Mesenchymal stem cell (in vitro differentiated cells and primary cell): ENCODE data around the gene CBLN4.

ENCODE experiments used
- DNase-seq: peaks from one replicate; pipeline ENCODE4 v3.0.0-alpha.2; 2013
- H2AFZ ChIP-seq: one replicate; pipeline ENCODE4 v1.6.1; 2013; ENCODE audit warnings: low read depth, mild to moderate bottlenecking, control low read depth, inconsistent platforms, low read length, moderate library complexity
- H2AK5ac ChIP-seq: 2 replicates; pipeline ENCODE4 v1.6.1; 2013; ENCODE audit warnings: low read length, moderate library complexity, mild to moderate bottlenecking, inconsistent platforms; ENCODE audit not compliant: severe bottlenecking
- H2BK120ac ChIP-seq: one replicate; pipeline ENCODE4 v1.6.1; 2013; ENCODE audit warnings: low read depth, mild to moderate bottlenecking, inconsistent platforms, low read length, moderate library complexity
- H2BK12ac ChIP-seq, 2 experiments: one replicate each; pipeline ENCODE4 v1.6.1; 2013; ENCODE audit warnings: inconsistent platforms in 2 of 2, low read length in 2 of 2, mild to moderate bottlenecking in 2 of 2, moderate library complexity in 2 of 2, control low read depth in 1 of 2
- H2BK15ac ChIP-seq: one replicate; pipeline ENCODE4 v1.6.1; 2013; ENCODE audit warnings: mild to moderate bottlenecking, low read depth, inconsistent platforms; ENCODE audit not compliant: poor library complexity, severe bottlenecking
- H2BK5ac ChIP-seq: 2 replicates; pipeline ENCODE4 v1.6.1; 2013; ENCODE audit warnings: low read depth, mild to moderate bottlenecking, low read length, control low read depth, inconsistent platforms; ENCODE audit not compliant: poor library complexity, severe bottlenecking
- H3K14ac ChIP-seq, 2 experiments: one replicate each; pipeline ENCODE4 v1.6.1; 2013; ENCODE audit warnings: inconsistent platforms in 2 of 2, low read length in 2 of 2, control low read depth in 1 of 2, mild to moderate bottlenecking in 1 of 2, moderate library complexity in 1 of 2
- H3K18ac ChIP-seq, 2 experiments: one replicate each; pipeline ENCODE4 v1.6.1; 2013; ENCODE audit warnings: inconsistent platforms in 2 of 2, low read length in 2 of 2, control low read depth in 1 of 2, low read depth in 1 of 2, mild to moderate bottlenecking in 1 of 2
- H3K23ac ChIP-seq, 2 experiments: one replicate each; pipeline ENCODE4 v1.6.1; 2013; ENCODE audit warnings: inconsistent platforms in 2 of 2, low read length in 2 of 2, mild to moderate bottlenecking in 2 of 2, moderate library complexity in 2 of 2, control low read depth in 1 of 2
- H3K27ac ChIP-seq: 2 replicates; pipeline ENCODE4 v1.5.1; 2013; ENCODE audit warnings: mild to moderate bottlenecking, moderate library complexity, low read length, control low read depth, inconsistent platforms; ENCODE audit not compliant: poor library complexity, severe bottlenecking
- H3K27me3 ChIP-seq, 2 experiments: 2 replicates each; pipeline versions ENCODE4 v1.6.1 to v1.7.0; 2013; ENCODE audit warnings: low read length in 2 of 2, mild to moderate bottlenecking in 2 of 2, moderate library complexity in 2 of 2, control low read depth in 1 of 2, inconsistent platforms in 1 of 2; ENCODE audit not compliant: control insufficient read depth in 1 of 2, insufficient read depth in 1 of 2
- H3K36me3 ChIP-seq, 2 experiments: 2 replicates each; pipeline versions ENCODE4 v1.6.1 to v1.7.0; 2013; ENCODE audit warnings: low read length in 2 of 2, control low read depth in 1 of 2, inconsistent platforms in 1 of 2, low read depth in 1 of 2, mild to moderate bottlenecking in 1 of 2; ENCODE audit not compliant: insufficient read depth in 2 of 2, control insufficient read depth in 1 of 2
- H3K4ac ChIP-seq, 2 experiments: one replicate each; pipeline ENCODE4 v1.6.1; 2013; ENCODE audit warnings: inconsistent platforms in 2 of 2, low read length in 2 of 2, mild to moderate bottlenecking in 2 of 2, moderate library complexity in 2 of 2, control low read depth in 1 of 2, low read depth in 1 of 2
- H3K4me1 ChIP-seq: 2 replicates; pipeline ENCODE4 v1.6.1; 2013; ENCODE audit warnings: low read depth, low read length, control low read depth; ENCODE audit not compliant: control insufficient read depth, insufficient read depth
- H3K4me2 ChIP-seq: 2 replicates; pipeline ENCODE4 v1.6.1; 2013; ENCODE audit warnings: low read length, mild to moderate bottlenecking, inconsistent platforms; ENCODE audit not compliant: poor library complexity, severe bottlenecking
- H3K4me3 ChIP-seq, 2 experiments: 2 replicates each; pipeline versions ENCODE4 v1.5.1 to v1.7.0; 2013; ENCODE audit warnings: low read length in 2 of 2, mild to moderate bottlenecking in 2 of 2, control low read depth in 1 of 2, low read depth in 1 of 2; ENCODE audit not compliant: insufficient read depth in 1 of 2
- H3K79me1 ChIP-seq: replicated peaks from 2 replicates; pipeline ENCODE4 v1.6.1; 2013; ENCODE audit warnings: mild to moderate bottlenecking, control low read depth, low read length, inconsistent platforms; ENCODE audit not compliant: poor library complexity, severe bottlenecking
- H3K9ac ChIP-seq: 2 replicates; pipeline ENCODE4 v1.7.0; 2013; ENCODE audit warnings: mild to moderate bottlenecking, low read length, moderate library complexity
- H3K9me3 ChIP-seq: 2 replicates; pipeline ENCODE4 v1.7.0; 2013; ENCODE audit warnings: mild to moderate bottlenecking, low read length; ENCODE audit not compliant: control insufficient read depth
- H4K8ac ChIP-seq: one replicate; pipeline ENCODE4 v1.6.1; 2013; ENCODE audit warnings: inconsistent platforms, mild to moderate bottlenecking, low read length, moderate library complexity
- H4K91ac ChIP-seq: one replicate; pipeline ENCODE4 v1.6.1; 2013; ENCODE audit warnings: mild to moderate bottlenecking, low read length, inconsistent platforms
- WGBS: methylation state at CpG from one replicate; pipeline ENCODE4 v1.1.7; 2013; ENCODE audit warnings: mixed read lengths; 5-methylcytosine and 5-hydroxymethylcytosine counted together

Gene CBLN4

DNA sequence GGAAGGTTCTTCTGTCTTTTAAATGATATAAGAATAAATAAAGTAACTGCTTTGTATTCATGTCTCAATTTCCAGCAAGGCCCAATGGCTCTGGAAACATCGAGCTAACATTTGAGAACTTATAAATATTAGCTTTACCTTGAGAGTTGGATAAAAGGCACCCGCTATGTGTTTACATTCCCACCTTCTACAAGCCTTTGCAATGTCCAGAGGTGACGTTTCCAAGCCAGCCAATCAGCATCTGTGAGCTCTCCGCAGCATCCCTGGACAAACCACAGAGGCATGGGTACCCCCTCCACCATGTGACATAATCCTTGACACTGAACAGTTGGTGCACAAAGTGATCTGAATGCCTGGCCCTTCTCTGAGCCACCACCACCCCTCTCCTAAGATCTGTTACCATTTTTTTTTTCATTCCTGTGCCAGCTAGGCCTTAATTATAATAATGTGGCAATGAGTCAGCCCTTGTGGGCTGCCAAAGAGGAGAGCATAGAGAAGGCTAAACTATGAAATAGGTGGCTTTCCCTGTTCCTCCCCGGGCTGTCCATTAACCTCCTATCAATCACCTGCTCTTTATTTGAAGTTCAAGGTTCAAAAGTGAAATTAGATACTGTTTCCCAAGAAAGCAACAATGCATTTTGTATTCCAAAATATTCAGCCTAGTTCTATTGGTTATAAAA, 4.1 kb downstream of the CBLN4 start:
- no peak overlapping the region for H3K4me3 ChIP-seq

DNA sequence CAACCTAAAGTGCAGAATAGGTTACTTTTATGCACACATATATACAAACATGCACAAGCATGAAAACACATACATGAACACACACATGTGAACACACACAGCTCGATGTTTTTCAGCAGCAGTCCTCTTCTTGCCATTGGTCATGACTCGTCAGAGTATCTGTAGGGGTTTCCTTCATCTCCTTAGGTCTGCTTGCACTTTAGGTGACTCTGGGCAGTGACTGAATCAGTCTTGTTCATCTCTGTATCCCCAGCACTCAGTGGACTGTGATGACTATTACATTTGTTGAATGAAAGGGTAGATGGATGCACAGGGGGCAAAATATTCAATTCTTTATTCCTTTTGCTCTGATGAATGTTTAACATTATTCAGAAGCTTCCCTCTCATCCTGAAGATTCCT, 26.8 kb downstream of the CBLN4 start:
- Histone ChIP-seq H3K9me3 (no peaks in the 10 kb centered on the region), H3K4me3 (no peak overlapping the region), H4K91ac (no peak overlapping the region), H3K4me2 (no peak overlapping the region), H3K27me3 (no peaks in the 10 kb centered on the region), H2BK15ac (no peak overlapping the region), H2BK12ac (no peak overlapping the region), H3K14ac (no peak overlapping the region), H2BK5ac (no peak overlapping the region), H2BK120ac (no peak overlapping the region), H3K36me3 (no peaks in the 10 kb centered on the region), H3K23ac (no peak overlapping the region), H3K9ac (no peak overlapping the region), H3K4me1 (no peaks in the 10 kb centered on the region), H3K18ac (no peak overlapping the region), H2AFZ (no peak overlapping the region), H3K27ac (no peak overlapping the region), H4K8ac (no peak overlapping the region), H3K4ac (no peak overlapping the region), H3K79me1 (no peaks in the 10 kb centered on the region), H2AK5ac (no peak overlapping the region)
- 44% methylated on average over 2 of the region's 2 CpGs for WGBS
- DNase-seq = no peak

More for the DNA sequence above, 4.1 kb downstream of the CBLN4 start:
- no peak overlapping the region for H2AFZ ChIP-seq
- no peak overlapping the region for H2AK5ac ChIP-seq
- no peaks in the 10 kb centered on the region for H3K4me1 ChIP-seq
- H3K14ac ChIP-seq = no peak overlapping the region
- no peak overlapping the region for H4K91ac ChIP-seq
- no peak overlapping the region for H3K18ac ChIP-seq
- peaks cover 0 to 29% of the 10 kb centered on the region in 2 experiments for H3K27me3 ChIP-seq
- no peak overlapping the region for H3K4me2 ChIP-seq
- no peak overlapping the region for H4K8ac ChIP-seq
- no peaks in the 10 kb centered on the region for H3K79me1 ChIP-seq
- H3K27ac ChIP-seq = no peak overlapping the region
- H2BK12ac ChIP-seq = no peak overlapping the region
- DNase-seq = no peak
- no peaks in the 10 kb centered on the region for H3K9me3 ChIP-seq
- H2BK15ac ChIP-seq = no peak overlapping the region
- no peaks in the 10 kb centered on the region for H3K36me3 ChIP-seq
- H3K23ac ChIP-seq = no peak overlapping the region
- no peak overlapping the region for H2BK120ac ChIP-seq
- no peak overlapping the region for H3K9ac ChIP-seq
- H2BK5ac ChIP-seq = no peak overlapping the region
- no peak overlapping the region for H3K4ac ChIP-seq
- WGBS = 48% methylated on average over 4 of the region's 5 CpGs

DNA sequence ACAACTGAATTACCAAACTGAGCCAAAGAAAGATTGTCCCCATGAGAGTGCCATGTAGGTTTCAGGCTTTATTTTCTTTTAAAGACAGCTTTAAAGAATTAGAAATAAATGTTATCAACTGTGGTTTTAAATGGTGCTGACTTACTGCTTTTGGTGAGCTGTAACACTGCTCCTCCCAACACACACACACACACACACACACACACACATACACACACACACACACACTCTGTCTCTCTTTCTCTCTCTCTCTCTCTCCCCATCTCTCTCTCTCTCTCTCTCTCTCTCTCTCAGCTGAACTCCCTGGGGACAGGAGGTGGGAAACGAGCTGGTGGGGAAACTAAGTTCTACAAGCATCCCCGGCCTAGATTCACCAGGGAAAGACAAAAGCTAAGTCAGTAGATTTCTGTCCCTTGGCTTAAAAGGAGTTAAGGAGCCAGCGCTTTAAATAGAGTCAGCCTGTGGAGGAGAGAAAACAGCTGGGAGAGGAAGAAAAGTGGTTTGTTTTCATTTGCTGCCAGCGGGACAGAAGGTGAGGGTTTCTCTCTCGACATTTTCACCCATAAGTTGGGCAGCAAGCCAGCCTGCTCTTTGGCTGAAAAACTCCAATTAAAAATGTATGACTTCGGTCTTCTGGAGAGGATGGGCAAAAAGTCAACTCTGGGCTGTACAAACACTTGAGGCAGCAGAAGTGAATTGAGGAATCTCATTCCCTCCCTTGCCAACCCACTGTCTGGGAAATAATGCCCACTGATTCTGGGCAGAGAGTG, 27.4 kb downstream of the CBLN4 start:
- no peak overlapping the region for H4K8ac ChIP-seq
- no peak overlapping the region for H3K27ac ChIP-seq
- no peak overlapping the region for H3K4ac ChIP-seq
- no peak overlapping the region for H2AFZ ChIP-seq
- no peaks in the 10 kb centered on the region for H3K79me1 ChIP-seq
- H2BK12ac ChIP-seq = no peak overlapping the region
- WGBS = 52% methylated on average over 6 of the region's 6 CpGs
- no peak overlapping the region for H3K14ac ChIP-seq
- H2BK15ac ChIP-seq = no peak overlapping the region
- H3K23ac ChIP-seq = no peak overlapping the region
- H3K9ac ChIP-seq = no peak overlapping the region
- H4K91ac ChIP-seq = no peak overlapping the region
- no peaks in the 10 kb centered on the region for H3K36me3 ChIP-seq
- H3K18ac ChIP-seq = no peak overlapping the region
- no peak overlapping the region for H3K4me3 ChIP-seq
- no peak overlapping the region for H2BK120ac ChIP-seq
- no peak for DNase-seq
- no peak overlapping the region for H2AK5ac ChIP-seq
- no peaks in the 10 kb centered on the region for H3K4me1 ChIP-seq
- H2BK5ac ChIP-seq = no peak overlapping the region
- no peaks in the 10 kb centered on the region for H3K9me3 ChIP-seq
- H3K27me3 ChIP-seq = no peaks in the 10 kb centered on the region
- no peak overlapping the region for H3K4me2 ChIP-seq

DNA sequence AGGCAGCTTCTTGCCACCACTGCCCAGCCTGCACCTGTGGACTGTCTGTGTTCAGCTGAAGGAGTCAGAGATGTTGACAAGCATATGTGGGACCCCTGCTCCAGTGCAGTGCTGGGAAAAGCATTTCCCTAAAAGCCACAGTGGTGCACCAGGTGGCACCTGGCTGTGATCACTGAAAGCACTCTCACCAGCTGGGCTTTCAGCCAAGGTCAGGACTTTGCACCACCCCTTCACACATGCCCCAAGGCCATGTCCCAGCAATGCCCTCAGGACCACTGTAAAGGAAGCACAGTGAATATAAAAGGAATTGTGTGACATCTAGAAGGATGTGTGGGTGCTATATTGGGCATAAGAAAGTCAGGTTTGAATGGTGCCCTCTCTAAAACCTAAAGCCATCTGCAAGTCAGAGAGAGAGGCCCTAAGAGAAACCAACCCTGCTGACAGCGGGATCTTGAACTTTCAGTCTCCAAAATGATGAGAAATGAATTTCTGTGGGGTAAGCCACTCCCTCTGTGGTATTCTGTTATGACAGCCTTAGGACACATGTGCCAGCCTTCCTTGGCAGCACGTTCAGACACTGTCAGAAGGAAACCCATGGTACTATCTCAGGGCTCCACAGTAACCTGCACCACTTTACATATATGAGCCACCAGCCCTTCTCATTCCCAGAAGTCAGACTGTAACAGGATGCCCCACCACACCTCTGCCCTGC, 30.7 kb downstream of the CBLN4 start:
- no peak for DNase-seq
- H4K8ac ChIP-seq = no peak overlapping the region
- H3K18ac ChIP-seq = no peak overlapping the region
- no peak overlapping the region for H4K91ac ChIP-seq
- H3K9me3 ChIP-seq = no peaks in the 10 kb centered on the region
- H3K27ac ChIP-seq = no peak overlapping the region
- no peak overlapping the region for H3K23ac ChIP-seq
- H2BK12ac ChIP-seq = no peak overlapping the region
- H2BK5ac ChIP-seq = no peak overlapping the region
- no peaks in the 10 kb centered on the region for H3K4me1 ChIP-seq
- no peaks in the 10 kb centered on the region for H3K79me1 ChIP-seq
- H2BK15ac ChIP-seq = no peak overlapping the region
- H3K27me3 ChIP-seq = no peaks in the 10 kb centered on the region
- H3K4ac ChIP-seq = no peak overlapping the region
- no peak overlapping the region for H2BK120ac ChIP-seq
- H3K4me3 ChIP-seq = no peak overlapping the region
- 35% methylated on average over 2 of the region's 2 CpGs for WGBS
- no peak overlapping the region for H2AFZ ChIP-seq
- no peak overlapping the region for H2AK5ac ChIP-seq
- H3K4me2 ChIP-seq = no peak overlapping the region
- H3K9ac ChIP-seq = no peak overlapping the region
- H3K36me3 ChIP-seq = no peaks in the 10 kb centered on the region
- H3K14ac ChIP-seq = no peak overlapping the region
